Tibial nerve (tissue), 4 donors: ENCODE data around the gene SINHCAF.

Source experiments
- CTCF ChIP-seq, 5 experiments: fragments of 200-600 bp in 3 of 5; fragments of 450-650 bp in 2 of 5; sonication (generic) in 3 of 5; IDR thresholded peaks; one replicate each; pipeline ENCODE4 v1.5.1; 2016 to 2019; ENCODE audit warnings: antibody characterized with exemption in 5 of 5, mild to moderate bottlenecking in 3 of 5, moderate library complexity in 2 of 5
- EP300 ChIP-seq, 2 donors: sonication (generic); formaldehyde crosslinking; IDR thresholded peaks; one replicate each; pipeline ENCODE4 v1.6.1; 2017; ENCODE audit warnings: antibody characterized with exemption in 2 of 2, mild to moderate bottlenecking in 1 of 2
- POLR2A ChIP-seq, 2 donors: fragments of 450-650 bp; IDR thresholded peaks; one replicate each; pipeline ENCODE4 v1.6.1; 2017; ENCODE audit warnings: antibody characterized with exemption in 2 of 2, mild to moderate bottlenecking in 2 of 2, moderate library complexity in 2 of 2

GRCh38 chr12:31245822-31246469 is 80.0 kb downstream of the SINHCAF start:
- no peak for TF ChIP-seq CTCF (IDR thresholded peaks at IDR 0.05)
- TF ChIP-seq EP300 (IDR thresholded peaks at IDR 0.05), result no peak
- TF ChIP-seq POLR2A (IDR thresholded peaks at IDR 0.05), result no peak
